IMR-90 (cell line): Measurements from ENCODE around the gene NCKAP5.

Experiments
- CTCF ChIP-seq: conservative IDR thresholded peaks from 2 replicates; pipeline ENCODE4 v1.5.1; 2012; ENCODE audit warnings: mild to moderate bottlenecking, low read depth, low read length, improper control_type of control experiment
- FOS ChIP-seq: fragments of 150-350 bp; IDR thresholded peaks from 2 replicates; pipeline ENCODE4 v1.6.1; 2016; ENCODE audit warnings: low read depth, low read length
- POLR2A ChIP-seq: IDR thresholded peaks from 2 replicates; pipeline ENCODE4 v1.6.1; 2012; ENCODE audit warnings: mild to moderate bottlenecking, low read depth, low read length
- SMC3 ChIP-seq: fragments of 150-350 bp; IDR thresholded peaks from 2 replicates; pipeline ENCODE4 v1.6.1; 2016; ENCODE audit warnings: low read depth, mild to moderate bottlenecking, antibody characterized with exemption, low read length, moderate library complexity

- TF ChIP-seq CTCF = no peak
- no peak for TF ChIP-seq POLR2A
- no peak for TF ChIP-seq FOS
- no peak for TF ChIP-seq SMC3
Measured at GRCh38 chr2:133341575-133341974, 226.7 kb downstream of the NCKAP5 start.
